ENCODE measurements around the gene FILIP1L.
"Not testable (repeated sequence)": the region's sequence is repeated elsewhere in the genome, so short reads cannot be mapped to it uniquely, and the experiment has no call there.

FILIP1L gene

DNA sequence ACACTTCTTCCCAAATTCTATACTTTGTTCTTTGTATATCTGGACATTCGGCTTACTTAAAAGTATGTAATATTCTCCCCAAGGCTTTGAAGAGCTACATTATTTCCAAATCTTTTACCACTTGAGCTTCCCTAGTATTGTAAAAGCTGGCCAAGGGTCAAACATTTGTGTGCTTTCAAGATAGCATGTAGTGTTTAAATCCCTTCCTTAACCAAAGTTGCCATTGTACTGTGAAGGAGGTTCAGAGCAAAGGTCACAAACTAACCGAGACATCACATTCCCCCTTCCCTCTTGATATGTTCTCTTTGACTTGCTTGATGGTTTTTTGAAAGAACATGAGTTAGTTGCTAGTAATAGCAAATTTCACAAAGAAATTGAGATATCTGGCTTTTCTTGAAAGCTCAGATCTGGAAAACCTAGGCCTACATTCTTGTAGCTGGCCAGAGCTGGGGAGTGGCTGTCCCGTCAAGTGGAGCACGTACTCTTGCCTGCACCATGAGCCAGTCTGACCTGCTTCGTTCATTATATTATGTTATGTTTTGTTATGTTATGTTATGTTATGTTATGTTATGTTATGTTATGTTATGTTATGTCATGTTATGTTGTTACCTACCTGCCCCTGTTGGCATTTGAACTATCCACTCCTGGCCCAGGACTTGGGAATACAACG, 60.2 kb downstream of the FILIP1L start:
- no peaks in the 10 kb centered on the region for H3K27me3 ChIP-seq (ENCODE audit: control insufficient read depth, insufficient read depth, low read length)
- H3K36me3 ChIP-seq (ENCODE audit: control insufficient read depth, insufficient read depth, low read length): no peaks in the 10 kb centered on the region; the same call in 1 of the 2 replicates
- H3K4me3 ChIP-seq (ENCODE audit: low read depth, low read length): no peak overlapping the region
- H3K4me1 ChIP-seq (ENCODE audit: control insufficient read depth, insufficient read depth, low read length): peaks cover 6% of the 10 kb centered on the region; the same call in 1 of the 2 replicates
- no peak overlapping the region for H3K27ac ChIP-seq (ENCODE audit: low read depth, low read length)
- H3K9ac ChIP-seq (ENCODE audit: low read length): no peak overlapping the region
- peaks cover 2% of the 10 kb centered on the region; the same call in 1 of the 2 replicates for H3K9me3 ChIP-seq (ENCODE audit: control insufficient read depth, insufficient read depth, low read depth, low read length)

DNA sequence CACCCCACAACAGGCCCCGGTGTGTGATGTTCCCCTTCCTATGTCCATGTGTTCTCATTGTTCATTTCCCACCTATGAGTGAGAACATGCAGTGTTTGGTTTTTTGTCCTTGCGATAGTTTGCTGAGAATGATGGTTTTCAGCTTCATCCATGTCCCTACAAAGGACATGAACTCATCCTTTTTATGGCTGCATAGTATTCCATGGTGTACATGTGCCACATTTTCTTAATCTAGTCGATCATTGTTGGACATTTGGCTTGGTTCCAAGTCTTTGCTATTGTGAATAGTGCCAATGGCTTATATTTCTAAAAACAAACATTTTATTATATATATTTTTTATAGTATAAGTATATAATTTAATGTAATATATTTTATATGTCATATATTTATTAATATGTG, 62.8 kb downstream of the FILIP1L start:
- not testable (repeated sequence) for H3K27me3 ChIP-seq (ENCODE audit: control insufficient read depth, insufficient read depth, low read length); H3K36me3 ChIP-seq (ENCODE audit: control insufficient read depth, insufficient read depth, low read length); H3K4me3 ChIP-seq (ENCODE audit: low read depth, low read length); H3K9ac ChIP-seq (ENCODE audit: low read length); H3K9me3 ChIP-seq (ENCODE audit: control insufficient read depth, insufficient read depth, low read depth, low read length); H3K27ac ChIP-seq (ENCODE audit: low read depth, low read length)
- peaks cover 12% of the 10 kb centered on the region for H3K4me1 ChIP-seq (ENCODE audit: control insufficient read depth, insufficient read depth, low read length)

GRCh38 chr3:100048248-100048647, 66.1 kb downstream of the FILIP1L start:
- no peak overlapping the region for H3K4me3 ChIP-seq (ENCODE audit: low read depth, low read length)
- H3K27ac ChIP-seq (ENCODE audit: low read depth, low read length): no peak overlapping the region
- no peaks in the 10 kb centered on the region for H3K9me3 ChIP-seq (ENCODE audit: control insufficient read depth, insufficient read depth, low read depth, low read length)
- H3K36me3 ChIP-seq (ENCODE audit: control insufficient read depth, insufficient read depth, low read length): no peaks in the 10 kb centered on the region
- no peaks in the 10 kb centered on the region for H3K27me3 ChIP-seq (ENCODE audit: control insufficient read depth, insufficient read depth, low read length)
- no peak overlapping the region for H3K9ac ChIP-seq (ENCODE audit: low read length)
- peaks cover 13% of the 10 kb centered on the region for H3K4me1 ChIP-seq (ENCODE audit: control insufficient read depth, insufficient read depth, low read length)

DNA sequence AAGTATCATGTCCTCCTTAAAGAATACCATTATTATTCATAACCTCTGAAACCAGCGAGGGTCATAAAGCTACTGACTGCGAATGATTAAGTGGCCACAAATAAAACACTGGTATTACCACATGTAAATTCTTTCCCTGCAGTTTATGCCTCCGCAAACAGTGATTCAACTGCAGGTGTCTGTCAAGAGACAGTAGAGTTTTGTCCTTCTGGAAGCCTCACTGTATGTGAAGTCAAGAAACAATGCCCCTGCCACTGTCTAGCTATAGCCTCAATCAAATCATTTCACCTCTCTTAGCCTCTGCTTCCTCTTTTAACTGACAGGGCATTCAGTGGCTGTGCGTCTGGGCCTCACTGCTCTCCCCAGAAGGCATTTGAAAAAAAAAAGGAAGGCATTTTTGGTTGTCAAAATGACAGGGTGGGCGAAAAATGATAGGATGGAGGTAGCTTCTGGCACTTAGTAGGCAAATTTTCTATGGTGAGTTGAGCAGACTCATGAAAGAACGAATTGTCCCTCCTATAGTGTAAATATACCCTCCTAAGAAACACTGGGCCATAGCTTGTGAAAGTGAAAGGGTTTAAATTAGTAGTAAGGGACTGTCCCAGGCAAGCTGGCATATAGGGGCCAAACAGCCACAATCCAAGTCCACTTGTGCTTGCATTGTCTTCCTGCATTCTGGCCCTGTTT, 66.7 kb downstream of the FILIP1L start:
- H3K4me3 ChIP-seq (ENCODE audit: low read depth, low read length): no peak overlapping the region
- peaks cover 16% of the 10 kb centered on the region for H3K4me1 ChIP-seq (ENCODE audit: control insufficient read depth, insufficient read depth, low read length)
- no peak overlapping the region for H3K9ac ChIP-seq (ENCODE audit: low read length)
- H3K36me3 ChIP-seq (ENCODE audit: control insufficient read depth, insufficient read depth, low read length): no peaks in the 10 kb centered on the region
- H3K27ac ChIP-seq (ENCODE audit: low read depth, low read length): no peak overlapping the region
- H3K27me3 ChIP-seq (ENCODE audit: control insufficient read depth, insufficient read depth, low read length): no peaks in the 10 kb centered on the region
- H3K9me3 ChIP-seq (ENCODE audit: control insufficient read depth, insufficient read depth, low read depth, low read length): no peaks in the 10 kb centered on the region

DNA sequence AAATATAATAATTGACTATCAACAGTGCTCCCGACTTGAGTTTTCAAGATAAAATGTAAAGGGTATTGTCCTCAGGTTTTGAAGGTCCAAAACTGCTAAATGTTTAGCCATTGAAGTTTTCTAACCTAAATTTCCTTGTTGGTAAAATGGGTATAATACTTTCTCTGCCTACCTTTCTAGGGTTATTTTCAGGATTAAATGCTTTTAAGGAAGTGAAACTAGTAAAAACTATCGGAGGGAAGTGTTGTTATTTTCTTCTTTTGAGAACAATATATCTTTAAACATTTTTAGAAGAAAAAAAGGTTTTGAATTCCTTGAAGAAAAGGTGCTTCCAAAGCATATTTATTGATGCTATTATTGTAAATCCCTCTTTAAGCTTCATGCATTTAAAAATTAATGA, 67.3 kb downstream of the FILIP1L start:
- H3K9me3 ChIP-seq (ENCODE audit: control insufficient read depth, insufficient read depth, low read depth, low read length): no peaks in the 10 kb centered on the region
- H3K27me3 ChIP-seq (ENCODE audit: control insufficient read depth, insufficient read depth, low read length): no peaks in the 10 kb centered on the region
- H3K9ac ChIP-seq (ENCODE audit: low read length): no peak overlapping the region
- no peak overlapping the region for H3K4me3 ChIP-seq (ENCODE audit: low read depth, low read length)
- H3K27ac ChIP-seq (ENCODE audit: low read depth, low read length): no peak overlapping the region
- no peaks in the 10 kb centered on the region for H3K36me3 ChIP-seq (ENCODE audit: control insufficient read depth, insufficient read depth, low read length)
- H3K4me1 ChIP-seq (ENCODE audit: control insufficient read depth, insufficient read depth, low read length): peaks cover 17% of the 10 kb centered on the region

GRCh38 chr3:100045696-100046095, 68.6 kb downstream of the FILIP1L start:
- H3K9me3 ChIP-seq (ENCODE audit: control insufficient read depth, insufficient read depth, low read depth, low read length): no peaks in the 10 kb centered on the region
- no peak overlapping the region for H3K4me3 ChIP-seq (ENCODE audit: low read depth, low read length)
- peaks cover 17% of the 10 kb centered on the region for H3K4me1 ChIP-seq (ENCODE audit: control insufficient read depth, insufficient read depth, low read length)
- H3K36me3 ChIP-seq (ENCODE audit: control insufficient read depth, insufficient read depth, low read length): no peaks in the 10 kb centered on the region
- H3K9ac ChIP-seq (ENCODE audit: low read length): no peak overlapping the region
- H3K27ac ChIP-seq (ENCODE audit: low read depth, low read length): no peak overlapping the region
- no peaks in the 10 kb centered on the region for H3K27me3 ChIP-seq (ENCODE audit: control insufficient read depth, insufficient read depth, low read length)

DNA sequence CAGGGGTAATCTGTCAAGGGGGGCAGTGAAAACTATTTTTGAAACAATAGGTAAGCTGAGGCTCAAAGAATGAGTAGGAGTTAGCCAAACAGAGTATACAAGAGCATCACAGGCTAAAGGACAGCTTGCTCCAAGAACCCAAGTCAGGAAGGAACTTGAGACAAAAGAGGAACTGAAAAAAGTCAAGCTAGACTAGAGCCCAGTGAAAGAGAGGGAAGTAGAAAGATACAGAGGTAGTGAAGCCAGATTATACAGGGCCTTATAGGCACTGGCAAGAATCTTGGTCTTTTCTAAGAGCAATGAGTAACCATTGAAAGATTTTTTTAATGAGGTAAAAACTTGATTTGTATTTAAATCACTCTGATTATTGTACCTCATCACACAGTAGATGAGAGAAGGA, 69.9 kb downstream of the FILIP1L start:
- Histone ChIP-seq H3K27ac (ENCODE audit: low read depth, low read length) (no peak overlapping the region), H3K27me3 (ENCODE audit: control insufficient read depth, insufficient read depth, low read length) (no peaks in the 10 kb centered on the region), H3K36me3 (ENCODE audit: control insufficient read depth, insufficient read depth, low read length) (no peaks in the 10 kb centered on the region), H3K9me3 (ENCODE audit: control insufficient read depth, insufficient read depth, low read depth, low read length) (no peaks in the 10 kb centered on the region), H3K4me1 (ENCODE audit: control insufficient read depth, insufficient read depth, low read length) (peaks cover 17% of the 10 kb centered on the region), H3K4me3 (ENCODE audit: low read depth, low read length) (no peak overlapping the region), H3K9ac (ENCODE audit: low read length) (no peak overlapping the region)

- no peak overlapping the region for H3K27ac ChIP-seq (ENCODE audit: low read depth, low read length)
- H3K9ac ChIP-seq (ENCODE audit: low read length): no peak overlapping the region
- no peak overlapping the region for H3K4me3 ChIP-seq (ENCODE audit: low read depth, low read length)
- no peaks in the 10 kb centered on the region for H3K36me3 ChIP-seq (ENCODE audit: control insufficient read depth, insufficient read depth, low read length)
- no peaks in the 10 kb centered on the region for H3K27me3 ChIP-seq (ENCODE audit: control insufficient read depth, insufficient read depth, low read length)
- H3K4me1 ChIP-seq (ENCODE audit: control insufficient read depth, insufficient read depth, low read length): peaks cover 17% of the 10 kb centered on the region
- no peaks in the 10 kb centered on the region for H3K9me3 ChIP-seq (ENCODE audit: control insufficient read depth, insufficient read depth, low read depth, low read length)
Observed at GRCh38 chr3:100043271-100043670, 71.0 kb downstream of the FILIP1L start.

DNA sequence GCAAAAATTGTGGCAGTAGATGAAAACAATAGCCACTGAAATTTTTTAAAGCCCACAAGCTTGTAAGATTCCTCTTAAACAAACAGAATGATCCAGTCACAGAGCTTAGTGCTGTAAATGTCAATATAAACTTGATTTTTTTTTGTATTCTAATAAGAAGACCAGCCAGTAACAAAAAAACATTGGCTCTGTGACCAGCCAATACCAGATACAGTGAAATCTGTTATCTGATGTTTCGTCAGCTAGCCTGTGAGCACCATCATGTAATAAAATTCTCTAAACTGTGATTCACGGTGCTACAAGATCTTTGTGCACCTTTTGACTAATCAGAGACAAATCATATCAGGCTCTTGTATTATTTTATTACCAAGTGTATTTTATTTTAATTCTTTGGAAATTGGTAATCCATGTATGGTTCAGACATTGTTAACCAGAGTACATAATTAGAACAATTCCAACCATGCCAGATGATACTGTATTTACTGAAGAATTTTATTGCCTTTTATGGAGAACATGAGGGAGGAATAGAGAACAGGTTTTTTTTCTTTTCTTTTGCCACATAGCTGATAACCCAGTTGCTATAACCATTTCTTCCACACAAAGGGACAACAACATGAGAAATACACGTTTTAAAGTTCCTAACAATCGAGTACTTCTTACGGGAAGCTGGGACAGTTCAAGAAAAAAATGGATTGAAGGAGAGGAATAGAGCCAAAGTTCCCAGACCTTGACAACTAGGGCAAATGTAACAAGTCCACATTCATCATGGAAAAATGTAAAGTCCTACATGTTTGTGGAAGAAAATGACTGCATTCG, 71.9 kb downstream of the FILIP1L start:
- no peaks in the 10 kb centered on the region for H3K27me3 ChIP-seq (ENCODE audit: control insufficient read depth, insufficient read depth, low read length)
- H3K4me1 ChIP-seq (ENCODE audit: control insufficient read depth, insufficient read depth, low read length): peaks cover 12% of the 10 kb centered on the region
- no peaks in the 10 kb centered on the region for H3K36me3 ChIP-seq (ENCODE audit: control insufficient read depth, insufficient read depth, low read length)
- no peak overlapping the region for H3K4me3 ChIP-seq (ENCODE audit: low read depth, low read length)
- no peaks in the 10 kb centered on the region for H3K9me3 ChIP-seq (ENCODE audit: control insufficient read depth, insufficient read depth, low read depth, low read length)
- H3K9ac ChIP-seq (ENCODE audit: low read length): no peak overlapping the region
- no peak overlapping the region for H3K27ac ChIP-seq (ENCODE audit: low read depth, low read length)

DNA sequence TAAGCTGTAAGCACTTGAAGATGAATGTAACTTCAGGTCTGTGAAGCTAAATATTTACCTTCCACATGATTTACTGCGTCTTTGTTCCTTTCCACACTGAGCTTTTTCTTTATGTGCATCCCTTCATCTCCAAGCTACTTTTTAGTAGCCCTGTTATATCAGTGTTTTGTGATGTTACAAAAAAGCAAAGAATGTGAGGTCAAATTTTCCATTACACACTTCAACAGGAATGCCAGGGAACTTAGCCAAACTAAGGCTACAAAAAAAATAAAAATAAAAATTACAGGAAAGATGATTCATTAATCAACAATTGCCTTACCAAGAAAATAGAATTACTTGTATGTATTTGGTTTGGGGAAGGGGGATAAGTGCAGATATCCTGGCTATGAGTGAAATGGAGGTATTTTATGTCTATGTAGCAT, 73.0 kb downstream of the FILIP1L start:
- Histone ChIP-seq H3K27me3 (ENCODE audit: control insufficient read depth, insufficient read depth, low read length) (no peaks in the 10 kb centered on the region), H3K4me3 (ENCODE audit: low read depth, low read length) (no peak overlapping the region), H3K4me1 (ENCODE audit: control insufficient read depth, insufficient read depth, low read length) (peaks cover 10% of the 10 kb centered on the region; the same call in 1 of the 2 replicates), H3K27ac (ENCODE audit: low read depth, low read length) (no peak overlapping the region), H3K36me3 (ENCODE audit: control insufficient read depth, insufficient read depth, low read length) (no peaks in the 10 kb centered on the region), H3K9ac (ENCODE audit: low read length) (no peak overlapping the region), H3K9me3 (ENCODE audit: control insufficient read depth, insufficient read depth, low read depth, low read length) (no peaks in the 10 kb centered on the region)

All from HUES6 (cell line).